ENCODE measurements around the gene RHBDL1.

Gene RHBDL1

GRCh38 chr16:727291-727977 is 52.0 kb downstream of the RHBDL1 start:
- H3K36me3 Mint-ChIP-seq (ENCODE audit: low read depth): peaks cover 35% of the 10 kb centered on the region
- H3K9me3 Mint-ChIP-seq: no peaks in the 10 kb centered on the region
- peak overlapping the region; percentile 64 for H3K4me3 Mint-ChIP-seq
- H3K27ac Mint-ChIP-seq: no peak overlapping the region
- intact Hi-C loops (cut with micrococcal nuclease): no loop called here
- H3K27me3 Mint-ChIP-seq: peaks cover 31% of the 10 kb centered on the region
- H3K4me1 Mint-ChIP-seq (ENCODE audit: low read depth): peaks cover 13% of the 10 kb centered on the region
